Esophagus (tissue), 2 donors: ENCODE data around the gene NCEH1. TPM values are rescaled to one million over a fixed set of nuclear protein-coding genes. Genes with fewer than 3 reads are reported as not detected.

Experiments
- H3K27ac ChIP-seq, 2 donors: one replicate each; pipeline ENCODE4 v1.5.1; 2013; ENCODE audit warnings: low read depth in 2 of 2, mild to moderate bottlenecking in 2 of 2, inconsistent platforms in 1 of 2, low read length in 1 of 2, moderate library complexity in 1 of 2
- H3K27me3 ChIP-seq, 2 donors: one replicate each; pipeline ENCODE4 v1.6.1; 2013; ENCODE audit warnings: low read length in 2 of 2, control low read depth in 1 of 2, mild to moderate bottlenecking in 1 of 2; ENCODE audit not compliant: insufficient read depth in 2 of 2, control insufficient read depth in 1 of 2
- H3K36me3 ChIP-seq, 2 donors: one replicate each; pipeline ENCODE4 v1.6.1; 2013; ENCODE audit warnings: low read length in 1 of 2; ENCODE audit not compliant: control insufficient read depth in 2 of 2, insufficient read depth in 2 of 2
- H3K4me1 ChIP-seq, 2 donors: one replicate each; pipeline ENCODE4 v1.6.1; 2013; ENCODE audit warnings: low read length in 1 of 2; ENCODE audit not compliant: control insufficient read depth in 2 of 2, insufficient read depth in 2 of 2
- H3K4me3 ChIP-seq, 2 donors: one replicate each; pipeline ENCODE4 v1.5.1; 2013; ENCODE audit warnings: low read length in 2 of 2, mild to moderate bottlenecking in 2 of 2, low read depth in 1 of 2, moderate library complexity in 1 of 2
- H3K9me3 ChIP-seq, 2 donors: one replicate each; pipeline ENCODE4 v1.6.1; 2013; ENCODE audit warnings: mild to moderate bottlenecking in 2 of 2, low read depth in 1 of 2, low read length in 1 of 2, moderate library complexity in 1 of 2; ENCODE audit not compliant: control insufficient read depth in 2 of 2, insufficient read depth in 1 of 2
- WGBS, 2 donors: extraction: QIAGEN DNeasy Blood & Tissue Kit; methylation state at CpG; one replicate each; pipeline ENCODE4 v1.1.7; 2013; 5-methylcytosine and 5-hydroxymethylcytosine counted together
- polyA plus RNA-seq, 2 donors: library from polyadenylated mRNA; stranded (reverse); fragments of 200-250 nt; gene quantifications; one replicate each; pipeline ENCODE4 v1.2.3, GENCODE V29; 2013
- donor health status: healthy with polysubstance abuse.
- donor health status: Bipolar disorder and iron deficiency.

The NCEH1 gene
- polyA plus RNA-seq, 2 donors, result 2.4 to 3.2 TPM

- H3K36me3 ChIP-seq, result no peaks in the 10 kb centered on the region
These were observed 97.8 kb downstream of the NCEH1 start for GRCh38 chr3:172612871-172613678.

GRCh38 chr3:172609750-172610149 is 101.1 kb downstream of the NCEH1 start:
- no peak overlapping the region for H3K4me3 ChIP-seq
- H3K27me3 ChIP-seq, result no peaks in the 10 kb centered on the region
- peaks cover 0 to 6% of the 10 kb centered on the region in 2 donors for H3K9me3 ChIP-seq
- WGBS, 2 donors, result 97% methylated on average over 6 of the region's 6 CpGs
- peaks cover 0 to under 1% of the 10 kb centered on the region in 2 donors for H3K4me1 ChIP-seq
- H3K27ac ChIP-seq, result no peak overlapping the region
- no peaks in the 10 kb centered on the region for H3K36me3 ChIP-seq

More at GRCh38 chr3:172612871-172613678, 97.8 kb downstream of the NCEH1 start:
- 96 to 97% methylated on average over 6 of the region's 6 CpGs for WGBS, 2 donors
- no peak overlapping the region for H3K27ac ChIP-seq
- H3K4me1 ChIP-seq, result peaks cover 0 to 4% of the 10 kb centered on the region in 2 donors
- H3K27me3 ChIP-seq, result no peaks in the 10 kb centered on the region
- H3K9me3 ChIP-seq, result peaks cover 0 to 6% of the 10 kb centered on the region in 2 donors
- no peak overlapping the region for H3K4me3 ChIP-seq

GRCh38 chr3:172608575-172608974 is 102.3 kb downstream of the NCEH1 start:
- H3K4me3 ChIP-seq, result no peak overlapping the region
- 71 to 85% methylated on average over 2 of the region's 2 CpGs for WGBS, 2 donors
- no peak overlapping the region for H3K27ac ChIP-seq
- no peaks in the 10 kb centered on the region for H3K36me3 ChIP-seq
- H3K4me1 ChIP-seq, result no peaks in the 10 kb centered on the region
- H3K27me3 ChIP-seq, result no peaks in the 10 kb centered on the region
- peaks cover 0 to 4% of the 10 kb centered on the region in 2 donors for H3K9me3 ChIP-seq

GRCh38 chr3:172607305-172608121 is 103.4 kb downstream of the NCEH1 start:
- WGBS, 2 donors, result 52 to 67% methylated on average over 2 of the region's 2 CpGs
- no peak overlapping the region for H3K4me3 ChIP-seq
- no peaks in the 10 kb centered on the region for H3K4me1 ChIP-seq
- peaks cover 0 to 3% of the 10 kb centered on the region in 2 donors for H3K9me3 ChIP-seq
- no peaks in the 10 kb centered on the region for H3K36me3 ChIP-seq
- H3K27ac ChIP-seq, result peak overlapping the region; percentile 25 to 78
- no peaks in the 10 kb centered on the region for H3K27me3 ChIP-seq

GRCh38 chr3:172606021-172606420 is 104.8 kb downstream of the NCEH1 start:
- WGBS, 2 donors, result 89% methylated on average over 5 of the region's 5 CpGs
- Histone ChIP-seq H3K4me3 (no peak overlapping the region), H3K4me1 (no peaks in the 10 kb centered on the region), H3K36me3 (no peaks in the 10 kb centered on the region), H3K27ac (no peak overlapping the region), H3K27me3 (no peaks in the 10 kb centered on the region), H3K9me3 (peaks cover 0 to 3% of the 10 kb centered on the region in 2 donors)

- peaks cover 0 to 3% of the 10 kb centered on the region in 2 donors for H3K9me3 ChIP-seq
- H3K27ac ChIP-seq, result no peak overlapping the region
- H3K27me3 ChIP-seq, result no peaks in the 10 kb centered on the region
- H3K4me1 ChIP-seq, result no peaks in the 10 kb centered on the region
- no peak overlapping the region for H3K4me3 ChIP-seq
- WGBS, 2 donors, result 92 to 94% methylated on average over 3 of the region's 3 CpGs
- H3K36me3 ChIP-seq, result no peaks in the 10 kb centered on the region
These were observed 105.8 kb downstream of the NCEH1 start for GRCh38 chr3:172604895-172605646.

GRCh38 chr3:172601066-172601832 is 109.6 kb downstream of the NCEH1 start:
- 79 to 86% methylated on average over 3 of the region's 3 CpGs for WGBS, 2 donors
- Histone ChIP-seq H3K27ac (no peak overlapping the region), H3K4me1 (no peaks in the 10 kb centered on the region), H3K4me3 (no peak overlapping the region), H3K27me3 (no peaks in the 10 kb centered on the region), H3K9me3 (peaks cover 0 to 3% of the 10 kb centered on the region in 2 donors), H3K36me3 (no peaks in the 10 kb centered on the region)

- Histone ChIP-seq H3K4me3 (no peak overlapping the region), H3K27me3 (no peaks in the 10 kb centered on the region), H3K27ac (no peak overlapping the region), H3K9me3 (peaks cover 0 to 3% of the 10 kb centered on the region in 2 donors), H3K36me3 (no peaks in the 10 kb centered on the region), H3K4me1 (no peaks in the 10 kb centered on the region)
- 81 to 82% methylated on average over 3 of the region's 3 CpGs for WGBS, 2 donors
These were observed 110.2 kb downstream of the NCEH1 start for GRCh38 chr3:172600644-172601065.
